DMS53 treated with DMSO at 0.1 percent for 48 hours (cell line): Measurements from ENCODE around the gene RPS6KA4.
A peak's percentile ranks its signal among the peaks of the same experiment; 100 is the strongest.

Experiments
- DNase-seq: peaks from one replicate; lab custom pipeline; 2025; ENCODE audit not compliant: unreplicated experiment; lab: John Stamatoyannopoulos, UW

Gene RPS6KA4

DNA sequence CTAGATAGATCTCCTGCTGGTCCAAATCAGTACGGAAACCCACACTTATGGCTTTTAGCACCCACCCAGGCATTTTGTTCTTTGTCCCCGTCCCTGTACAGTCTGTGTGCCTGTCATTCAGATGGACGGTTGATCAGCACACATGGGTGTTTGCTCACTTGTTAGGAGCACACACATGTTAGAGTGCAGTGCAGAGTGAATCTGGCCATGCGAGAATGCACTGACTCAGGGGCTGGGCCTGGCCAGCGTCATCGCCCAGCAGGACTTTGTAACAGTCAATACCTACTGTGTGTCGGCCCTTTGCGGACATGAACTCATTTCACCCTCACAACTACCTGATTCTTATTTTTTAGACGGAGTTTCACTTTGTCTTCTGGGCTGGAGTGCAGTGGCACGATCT lies 3.4 kb downstream of the RPS6KA4 start:
- DNase-seq = no peak

DNA sequence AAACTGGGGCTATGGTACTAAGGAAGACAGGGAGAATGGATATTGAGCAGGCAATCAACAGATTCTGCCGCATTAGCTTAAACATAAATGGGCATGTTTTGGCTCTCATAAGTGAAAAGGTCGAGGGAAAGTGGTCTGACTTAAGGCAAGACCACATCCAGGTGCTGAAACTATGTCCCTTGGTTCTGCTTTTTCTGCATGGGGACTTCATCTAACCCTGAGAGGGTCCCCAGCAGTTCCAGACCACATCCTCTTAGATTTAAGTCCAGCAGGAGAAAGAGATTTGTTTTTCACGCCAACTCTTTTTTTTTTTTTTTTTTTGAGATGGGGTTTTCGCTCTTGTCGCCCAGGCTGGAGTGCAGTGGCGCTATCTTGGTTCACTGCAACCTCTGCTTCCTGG lies 5.5 kb downstream of the RPS6KA4 start:
- DNase-seq = no peak

GRCh38 chr11:64364911-64365310 lies 5.9 kb downstream of the RPS6KA4 start:
- DNase-seq = no peak

DNA sequence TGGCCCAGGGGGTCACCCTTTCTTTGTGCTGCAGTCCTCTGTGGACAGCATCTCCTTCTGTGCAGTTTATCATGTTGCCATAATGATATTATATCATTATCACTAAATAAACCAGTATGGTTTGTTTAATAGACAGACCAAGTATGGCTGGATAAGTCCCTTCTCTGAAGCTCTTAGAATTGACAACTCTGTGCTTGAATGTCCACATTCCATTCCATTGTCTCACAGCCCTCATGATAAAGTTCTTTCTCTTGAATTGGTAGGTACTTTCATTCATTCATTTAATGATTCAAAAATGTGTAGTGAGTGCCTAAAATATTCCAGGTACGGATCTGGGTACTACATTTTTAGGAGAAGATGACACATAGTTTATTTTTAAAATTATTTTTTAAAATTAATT lies 7.8 kb downstream of the RPS6KA4 start:
- DNase-seq = no peak

- DNase-seq = no peak
Observed at GRCh38 chr11:64367931-64368672, 9.1 kb downstream of the RPS6KA4 start.

GRCh38 chr11:64368673-64369074 lies 9.7 kb downstream of the RPS6KA4 start:
- no peak for DNase-seq

- no peak for DNase-seq
Observed at GRCh38 chr11:64369440-64370421, 10.8 kb downstream of the RPS6KA4 start.

GRCh38 chr11:64371201-64371600 lies 12.2 kb downstream of the RPS6KA4 start:
- DNase-seq = no peak

DNA sequence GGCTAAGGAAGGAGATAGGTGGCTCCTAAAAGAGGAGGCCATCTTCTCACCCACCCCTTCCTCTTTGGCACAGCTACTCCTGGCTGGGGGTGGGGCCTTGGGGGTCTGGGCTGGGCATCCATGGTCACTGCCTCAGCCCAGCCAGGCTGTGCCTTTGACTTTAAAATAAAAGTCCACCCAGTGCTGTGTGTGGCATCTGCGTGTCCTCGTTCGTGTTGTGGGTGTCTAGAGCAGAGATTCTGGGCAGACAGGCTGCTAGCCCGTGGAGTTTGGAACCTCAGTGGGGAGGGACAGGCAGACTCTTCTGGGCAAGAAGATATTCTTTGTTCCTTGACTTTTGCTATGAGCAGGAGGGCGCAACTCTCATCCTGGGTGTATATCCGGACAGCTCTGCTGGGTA lies 13.1 kb downstream of the RPS6KA4 start:
- DNase-seq = no peak

GRCh38 chr11:64372802-64373597 lies 14.0 kb downstream of the RPS6KA4 start:
- DNase-seq = peak; percentile 92

GRCh38 chr11:64373598-64373974 lies 14.6 kb downstream of the RPS6KA4 start:
- DNase-seq = no peak

GRCh38 chr11:64376071-64376470 lies 17.1 kb downstream of the RPS6KA4 start:
- no peak for DNase-seq

DNA sequence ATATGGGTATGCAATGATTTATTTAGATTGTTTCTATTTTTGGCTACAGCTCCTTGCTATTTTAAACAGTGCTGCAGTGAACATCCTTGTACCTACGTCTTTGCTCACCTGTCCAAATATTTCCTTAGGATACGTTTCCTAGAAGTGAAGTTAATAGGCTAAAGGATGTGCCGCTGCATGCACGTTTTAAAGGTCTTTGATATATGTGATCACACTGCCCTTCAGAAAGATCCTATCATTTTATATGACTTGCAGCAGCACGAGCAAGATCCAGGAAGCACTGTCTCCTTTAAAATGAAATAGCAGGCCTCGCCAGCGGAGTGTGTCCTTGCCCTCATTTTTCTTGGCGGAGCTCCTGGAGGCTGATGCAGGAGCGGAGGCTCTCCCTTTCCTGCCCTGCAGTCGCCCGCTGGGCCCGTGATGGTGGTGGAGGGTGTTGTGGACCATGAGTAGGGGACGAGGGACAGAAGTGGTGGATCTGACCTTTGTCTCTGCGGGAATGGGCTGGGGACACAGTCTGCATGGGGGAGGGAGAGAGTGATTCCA lies 19.4 kb downstream of the RPS6KA4 start:
- DNase-seq = no peak

- no peak for DNase-seq
Observed at GRCh38 chr11:64379160-64379559, 20.2 kb downstream of the RPS6KA4 start.

DNA sequence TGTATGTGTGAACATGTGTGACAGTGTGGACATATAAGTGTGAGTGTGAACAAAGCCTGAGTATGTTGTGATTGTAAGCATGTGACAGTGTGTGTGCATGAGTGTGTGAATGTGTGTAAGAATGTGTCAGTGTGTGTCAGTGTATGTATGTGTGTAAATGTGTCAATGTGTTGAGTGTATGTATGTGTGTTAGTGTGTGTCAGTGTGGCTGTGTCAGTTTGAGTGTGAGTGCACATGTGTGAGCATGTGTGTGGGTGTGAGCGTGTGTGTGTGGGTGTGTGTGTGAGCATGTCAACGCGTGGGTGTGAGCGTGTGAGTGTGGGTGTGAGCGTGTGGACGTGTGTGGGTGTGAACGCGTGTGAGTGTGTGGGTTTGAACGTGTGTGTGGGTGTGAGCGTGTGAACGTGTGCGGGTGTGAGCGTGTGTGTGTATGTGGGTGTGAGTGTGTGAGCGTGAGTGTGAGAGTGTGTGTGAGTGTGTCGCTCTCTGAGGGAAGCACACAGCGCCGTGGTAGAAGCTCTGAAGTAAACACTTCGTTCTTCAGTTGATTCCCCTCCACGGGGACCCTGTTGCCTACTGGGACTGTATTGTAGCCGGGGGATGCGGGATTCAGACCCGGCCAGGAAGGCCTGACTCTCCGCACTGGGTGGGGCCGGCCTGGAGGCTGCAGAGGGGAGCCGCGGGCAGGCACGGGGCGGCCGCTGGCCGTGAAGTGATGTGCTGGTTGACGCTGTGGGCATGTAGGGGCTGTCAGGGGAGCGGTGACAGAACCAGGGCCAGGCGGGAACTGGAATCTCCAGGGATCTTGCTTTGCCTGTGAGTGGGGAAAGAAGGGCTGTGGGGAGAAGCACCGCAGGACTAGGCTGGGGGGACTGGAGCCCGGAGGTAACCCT lies 21.1 kb downstream of the RPS6KA4 start:
- DNase-seq = no peak

DNA sequence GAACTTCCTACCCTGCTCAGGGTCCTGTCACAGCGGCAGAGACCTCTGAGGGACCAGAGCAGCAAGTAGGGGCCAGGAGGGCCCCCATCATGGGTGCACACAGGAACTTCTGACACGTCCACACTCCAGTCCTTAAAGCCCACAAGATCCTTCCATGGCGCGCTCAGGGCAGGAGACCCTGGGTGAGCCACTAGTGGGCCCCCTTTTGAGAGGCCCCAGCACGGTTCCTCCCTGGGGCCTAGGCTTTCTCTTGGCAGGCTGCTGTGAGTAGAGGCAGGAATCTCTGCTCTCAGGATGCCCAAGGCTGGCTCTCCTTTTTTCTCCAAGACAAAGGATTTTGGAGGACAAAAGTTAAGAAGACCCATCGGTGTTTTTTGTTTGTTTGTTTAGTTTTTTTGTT lies 22.4 kb downstream of the RPS6KA4 start:
- DNase-seq = no peak

- no peak for DNase-seq
Observed at GRCh38 chr11:64382047-64382446, 23.1 kb downstream of the RPS6KA4 start.

DNA sequence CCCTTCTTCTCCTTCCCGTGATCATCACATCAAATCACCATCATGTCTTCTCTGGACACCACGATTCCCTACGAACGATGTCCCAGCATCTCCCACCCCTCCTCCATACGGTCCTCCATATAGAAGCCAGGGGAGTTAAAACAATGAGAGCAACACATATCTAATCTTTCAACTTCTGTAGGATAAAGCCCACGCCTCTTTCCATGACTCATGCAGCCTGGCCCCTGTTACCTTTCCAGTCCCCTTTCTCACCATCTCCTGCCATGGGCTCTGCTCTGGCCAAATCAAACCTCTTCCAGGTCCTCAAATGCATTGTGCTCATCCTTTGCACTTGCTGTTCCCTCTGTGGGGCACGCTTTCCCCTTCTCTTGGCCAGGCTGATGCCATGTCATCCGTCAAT lies 23.6 kb downstream of the RPS6KA4 start:
- no peak for DNase-seq

DNA sequence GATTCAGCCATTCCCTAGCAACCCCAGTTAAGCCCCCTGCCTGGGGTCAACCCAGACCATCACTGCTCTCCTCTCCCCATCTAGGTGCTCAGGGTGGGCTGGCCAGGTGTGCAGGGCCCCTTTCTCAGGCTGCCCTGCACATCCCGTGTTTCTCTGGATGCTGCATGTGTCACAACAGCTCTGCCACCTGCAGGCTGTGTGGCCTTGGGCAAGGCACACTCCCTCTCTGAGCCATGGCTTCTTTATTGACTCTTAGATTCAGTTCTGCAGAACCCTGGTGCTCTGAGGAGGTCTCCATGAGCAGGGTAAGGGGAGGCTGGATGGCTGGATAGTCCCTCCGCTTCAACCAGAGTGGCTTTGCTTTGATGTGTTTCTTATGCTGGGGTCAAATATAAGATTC lies 24.6 kb downstream of the RPS6KA4 start:
- no peak for DNase-seq
